MM.1S (cell line): ENCODE measurements around the gene ASGR1.

Experiments used
- DNase-seq: peaks from one replicate; pipeline ENCODE4 v3.0.0-alpha.2; 2015
- H2AFZ ChIP-seq: fragments of 300-600 bp; sonication (generic); 2 replicates; pipeline ENCODE4 v1.6.0; 2016; ENCODE audit warnings: antibody characterized with exemption, low read length
- H3F3A ChIP-seq: fragments of 300-600 bp; sonication (generic); 2 replicates; pipeline ENCODE4 v1.6.1; 2016; ENCODE audit warnings: mild to moderate bottlenecking, antibody characterized with exemption, low read length, moderate library complexity, mixed read lengths; ENCODE audit not compliant: insufficient read depth
- H3K27ac ChIP-seq: fragments of 300-600 bp; sonication (generic); 2 replicates; pipeline ENCODE4 v1.5.1; 2016; ENCODE audit warnings: mild to moderate bottlenecking, low read length
- H3K27me3 ChIP-seq: fragments of 300-600 bp; sonication (generic); replicated peaks from 2 replicates; pipeline ENCODE4 v1.6.0; 2016; ENCODE audit warnings: low read length; ENCODE audit not compliant: insufficient read depth
- H3K36me3 ChIP-seq: fragments of 300-600 bp; sonication (generic); replicated peaks from 2 replicates; pipeline ENCODE4 v1.6.1; 2016; ENCODE audit warnings: mild to moderate bottlenecking, low read length, mixed read lengths; ENCODE audit not compliant: insufficient read depth
- H3K4me1 ChIP-seq: fragments of 300-600 bp; sonication (generic); 2 replicates; pipeline ENCODE4 v1.6.1; 2016; ENCODE audit warnings: low read length, mixed read lengths
- H3K4me2 ChIP-seq: fragments of 300-600 bp; sonication (generic); 2 replicates; pipeline ENCODE4 v1.6.0; 2016; ENCODE audit warnings: low read depth, low read length
- H3K4me3 ChIP-seq: fragments of 300-600 bp; sonication (generic); 2 replicates; pipeline ENCODE4 v1.5.1; 2016; ENCODE audit warnings: low read length, mixed read lengths
- H3K79me2 ChIP-seq: fragments of 300-600 bp; sonication (generic); 2 replicates; pipeline ENCODE4 v1.6.1; 2016; ENCODE audit warnings: mixed run types, low read length, mixed read lengths
- H3K9ac ChIP-seq: fragments of 300-600 bp; sonication (generic); 2 replicates; pipeline ENCODE4 v1.6.1; 2016; ENCODE audit warnings: low read length, mixed read lengths
- H3K9me2 ChIP-seq: fragments of 300-600 bp; sonication (generic); replicated peaks from 2 replicates; pipeline ENCODE4 v1.6.1; 2016; ENCODE audit warnings: mild to moderate bottlenecking, low read length, mixed read lengths; ENCODE audit not compliant: insufficient read depth
- H3K9me3 ChIP-seq: fragments of 300-600 bp; sonication (generic); replicated peaks from 2 replicates; pipeline ENCODE4 v1.6.1; 2016; ENCODE audit warnings: mild to moderate bottlenecking, low read length, mixed read lengths; ENCODE audit not compliant: insufficient read depth
- H4K20me1 ChIP-seq: fragments of 300-600 bp; sonication (generic); 2 replicates; pipeline ENCODE4 v1.6.1; 2016; ENCODE audit warnings: mild to moderate bottlenecking, low read length, moderate library complexity, mixed read lengths; ENCODE audit not compliant: insufficient read depth
- EZH2 ChIP-seq: fragments of 300-600 bp; sonication (generic); optimal IDR thresholded peaks from 2 replicates; pipeline ENCODE3; 2017; ENCODE audit warnings: low read depth, mild to moderate bottlenecking, antibody characterized with exemption, low read length, mixed read lengths
- EZH2phosphoT487 ChIP-seq: fragments of 300-600 bp; sonication (generic); IDR thresholded peaks from 2 replicates; pipeline ENCODE4 v1.6.1; 2018; ENCODE audit warnings: antibody characterized with exemption, low read length
- TF ChIP-seq, protein P1 (sequence below): fragments of 300-600 bp; sonication (generic); IDR thresholded peaks from 2 replicates; pipeline ENCODE4 v1.5.1; 2016; ENCODE audit warnings: antibody characterized with exemption, low read length, mixed read lengths

Gene ASGR1

GRCh38 chr17:7223375-7223774 lies 44.2 kb upstream of the ASGR1 start:
- no peak overlapping the region for H3K27ac ChIP-seq
- TF ChIP-seq EZH2phosphoT487 (no peak), EZH2 (no peak)
- TF ChIP-seq, protein P1, sequence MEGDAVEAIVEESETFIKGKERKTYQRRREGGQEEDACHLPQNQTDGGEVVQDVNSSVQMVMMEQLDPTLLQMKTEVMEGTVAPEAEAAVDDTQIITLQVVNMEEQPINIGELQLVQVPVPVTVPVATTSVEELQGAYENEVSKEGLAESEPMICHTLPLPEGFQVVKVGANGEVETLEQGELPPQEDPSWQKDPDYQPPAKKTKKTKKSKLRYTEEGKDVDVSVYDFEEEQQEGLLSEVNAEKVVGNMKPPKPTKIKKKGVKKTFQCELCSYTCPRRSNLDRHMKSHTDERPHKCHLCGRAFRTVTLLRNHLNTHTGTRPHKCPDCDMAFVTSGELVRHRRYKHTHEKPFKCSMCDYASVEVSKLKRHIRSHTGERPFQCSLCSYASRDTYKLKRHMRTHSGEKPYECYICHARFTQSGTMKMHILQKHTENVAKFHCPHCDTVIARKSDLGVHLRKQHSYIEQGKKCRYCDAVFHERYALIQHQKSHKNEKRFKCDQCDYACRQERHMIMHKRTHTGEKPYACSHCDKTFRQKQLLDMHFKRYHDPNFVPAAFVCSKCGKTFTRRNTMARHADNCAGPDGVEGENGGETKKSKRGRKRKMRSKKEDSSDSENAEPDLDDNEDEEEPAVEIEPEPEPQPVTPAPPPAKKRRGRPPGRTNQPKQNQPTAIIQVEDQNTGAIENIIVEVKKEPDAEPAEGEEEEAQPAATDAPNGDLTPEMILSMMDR: no peak

DNA sequence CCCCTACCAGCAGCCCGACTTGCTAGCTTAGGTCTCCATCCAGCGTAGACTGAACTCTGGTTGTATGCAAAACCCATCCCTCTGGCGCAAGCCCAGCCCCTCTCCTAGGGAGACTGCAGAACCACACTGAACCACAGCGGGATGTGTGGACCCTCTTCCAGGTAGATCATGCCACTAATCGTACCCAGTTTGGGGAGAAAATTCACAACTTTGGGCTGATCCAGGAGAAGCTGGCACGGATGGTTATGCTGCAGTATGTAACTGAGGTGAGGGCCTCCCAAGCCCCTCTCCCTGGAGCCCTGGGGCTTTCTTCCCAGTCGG lies 43.8 kb upstream of the ASGR1 start:
- H3K9me3 ChIP-seq: no peaks in the 10 kb centered on the region
- no peak overlapping the region for H3K4me3 ChIP-seq
- H3K9ac ChIP-seq: no peak overlapping the region
- no peaks in the 10 kb centered on the region for H4K20me1 ChIP-seq
- H3K4me1 ChIP-seq: peaks cover 12% of the 10 kb centered on the region
- H3K27ac ChIP-seq: no peak overlapping the region
- H3K4me2 ChIP-seq: no peak overlapping the region
- no peaks in the 10 kb centered on the region for H3F3A ChIP-seq
- H3K36me3 ChIP-seq: 0 out of 2 replicates have a peak, but pooled peaks cover 6% of the 10 kb centered on the region
- DNase-seq: no peak
- no peaks in the 10 kb centered on the region for H3K27me3 ChIP-seq
- TF ChIP-seq, protein P1: no peak
- TF ChIP-seq EZH2phosphoT487 (no peak), EZH2 (no peak)
- H2AFZ ChIP-seq: no peak overlapping the region
- no peaks in the 10 kb centered on the region for H3K9me2 ChIP-seq
- H3K79me2 ChIP-seq: peaks cover 35% of the 10 kb centered on the region

More at GRCh38 chr17:7223375-7223774, 44.2 kb upstream of the ASGR1 start:
- H3F3A ChIP-seq: no peaks in the 10 kb centered on the region
- no peaks in the 10 kb centered on the region for H3K9me3 ChIP-seq
- peaks cover 12% of the 10 kb centered on the region for H3K4me1 ChIP-seq
- peaks cover 35% of the 10 kb centered on the region for H3K79me2 ChIP-seq
- no peak for DNase-seq
- no peaks in the 10 kb centered on the region for H3K9me2 ChIP-seq
- H3K4me2 ChIP-seq: no peak overlapping the region
- no peak overlapping the region for H3K4me3 ChIP-seq
- 0 out of 2 replicates have a peak, but pooled peaks cover 6% of the 10 kb centered on the region for H3K36me3 ChIP-seq
- no peak overlapping the region for H2AFZ ChIP-seq
- no peak overlapping the region for H3K9ac ChIP-seq
- H4K20me1 ChIP-seq: no peaks in the 10 kb centered on the region
- H3K27me3 ChIP-seq: no peaks in the 10 kb centered on the region

DNA sequence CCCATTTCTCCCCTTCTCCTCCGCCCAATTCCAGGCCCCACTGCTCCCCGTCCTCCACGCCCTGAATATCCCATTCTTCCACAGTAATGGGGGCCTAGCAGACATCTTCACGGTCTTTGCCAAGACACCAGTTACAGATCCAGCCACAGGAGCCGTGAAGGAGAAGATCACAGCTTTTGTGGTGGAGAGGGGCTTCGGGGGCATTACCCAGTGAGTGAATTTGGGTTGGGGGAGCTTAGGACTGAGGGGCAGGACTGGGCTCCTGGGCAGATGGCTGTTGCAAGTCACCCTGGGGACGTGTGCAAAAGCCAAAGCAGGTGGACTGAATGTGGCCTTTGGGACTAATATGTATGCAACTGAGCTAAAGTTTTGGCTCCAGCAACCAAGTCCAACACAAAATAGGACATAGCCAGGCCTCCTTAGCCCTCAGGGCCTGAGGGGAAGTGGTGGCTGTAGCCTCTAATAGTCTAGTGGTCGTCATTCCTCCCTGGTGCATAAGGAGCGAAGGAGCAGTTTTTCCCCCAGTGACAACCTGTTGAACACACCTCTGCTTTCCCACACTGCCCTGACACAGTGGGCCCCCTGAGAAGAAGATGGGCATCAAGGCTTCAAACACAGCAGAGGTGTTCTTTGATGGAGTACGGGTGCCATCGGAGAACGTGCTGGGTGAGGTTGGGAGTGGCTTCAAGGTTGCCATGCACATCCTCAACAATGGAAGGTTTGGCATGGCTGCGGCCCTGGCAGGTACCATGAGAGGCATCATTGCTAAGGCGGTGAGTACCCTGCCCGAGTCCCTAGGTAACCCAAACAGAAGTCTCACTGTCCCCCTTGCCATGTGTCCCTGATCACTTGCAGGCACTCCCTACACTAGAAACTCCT lies 43.2 kb upstream of the ASGR1 start:
- H3K9me3 ChIP-seq: no peaks in the 10 kb centered on the region
- H3K9me2 ChIP-seq: no peaks in the 10 kb centered on the region
- H3K79me2 ChIP-seq: peaks cover 35% of the 10 kb centered on the region
- peaks cover 12% of the 10 kb centered on the region for H3K4me1 ChIP-seq
- no peaks in the 10 kb centered on the region for H3K27me3 ChIP-seq
- no peak overlapping the region for H3K4me3 ChIP-seq
- DNase-seq: no peak
- H2AFZ ChIP-seq: no peak overlapping the region
- H3K4me2 ChIP-seq: no peak overlapping the region
- no peaks in the 10 kb centered on the region for H4K20me1 ChIP-seq
- H3K36me3 ChIP-seq: 0 out of 2 replicates have a peak, but pooled peaks cover 6% of the 10 kb centered on the region
- H3K27ac ChIP-seq: no peak overlapping the region
- H3K9ac ChIP-seq: no peak overlapping the region
- H3F3A ChIP-seq: no peaks in the 10 kb centered on the region
- TF ChIP-seq, protein P1: no peak
- TF ChIP-seq EZH2phosphoT487 (no peak), EZH2 (no peak)
